ENCODE measurements around the gene P3H2.

P3H2 gene

GRCh38 chr3:190001426-190001825 lies 119.3 kb downstream of the P3H2 start:
- ChIA-PET CTCF (interaction anchor here (1.0 kb wide), 1 partner anchor 321 kb away, joined by 3 read pairs; the partner anchor contains the start of gene CLDN1), POLR2A (interaction anchor here (0.5 kb wide), 1 partner anchor 346 kb away, joined by 7 read pairs; no protein-coding TSS in a partner anchor)
- no peaks in the 10 kb centered on the region for H3K4me1 ChIP-seq (ENCODE audit: control insufficient read depth, insufficient read depth, low read length)
- no peak overlapping the region for H3K4me3 ChIP-seq (ENCODE audit: low read depth, low read length)
- no peak overlapping the region for H3K27ac ChIP-seq (ENCODE audit: extremely low read depth, low read depth, low read length)
- no peak for TF ChIP-seq ZNF214 (tag by site-specific recombination; IDR thresholded peaks at IDR 0.05; ENCODE audit: borderline replicate concordance)
- TF ChIP-seq, protein P1, sequence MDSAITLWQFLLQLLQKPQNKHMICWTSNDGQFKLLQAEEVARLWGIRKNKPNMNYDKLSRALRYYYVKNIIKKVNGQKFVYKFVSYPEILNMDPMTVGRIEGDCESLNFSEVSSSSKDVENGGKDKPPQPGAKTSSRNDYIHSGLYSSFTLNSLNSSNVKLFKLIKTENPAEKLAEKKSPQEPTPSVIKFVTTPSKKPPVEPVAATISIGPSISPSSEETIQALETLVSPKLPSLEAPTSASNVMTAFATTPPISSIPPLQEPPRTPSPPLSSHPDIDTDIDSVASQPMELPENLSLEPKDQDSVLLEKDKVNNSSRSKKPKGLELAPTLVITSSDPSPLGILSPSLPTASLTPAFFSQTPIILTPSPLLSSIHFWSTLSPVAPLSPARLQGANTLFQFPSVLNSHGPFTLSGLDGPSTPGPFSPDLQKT (IDR thresholded peaks at IDR 0.05; ENCODE audit: borderline replicate concordance, low read depth, low read length), result no peak
- no peak for TF ChIP-seq ZNF24 (tag by site-specific recombination; IDR thresholded peaks at IDR 0.05)
- H3K36me3 ChIP-seq (ENCODE audit: control insufficient read depth in 2 of 2, insufficient read depth in 1 of 2, low read length in 2 of 2), result no peaks in the 10 kb centered on the region
- no peaks in the 10 kb centered on the region for H3K9me3 ChIP-seq (ENCODE audit: control insufficient read depth, insufficient read depth, low read depth, low read length)

- Histone ChIP-seq H3K27ac (ENCODE audit: extremely low read depth, low read depth, low read length) (no peak overlapping the region), H3K4me3 (ENCODE audit: low read depth, low read length) (no peak overlapping the region)
Observed at GRCh38 chr3:190000861-190001196, 119.9 kb downstream of the P3H2 start.

DNA sequence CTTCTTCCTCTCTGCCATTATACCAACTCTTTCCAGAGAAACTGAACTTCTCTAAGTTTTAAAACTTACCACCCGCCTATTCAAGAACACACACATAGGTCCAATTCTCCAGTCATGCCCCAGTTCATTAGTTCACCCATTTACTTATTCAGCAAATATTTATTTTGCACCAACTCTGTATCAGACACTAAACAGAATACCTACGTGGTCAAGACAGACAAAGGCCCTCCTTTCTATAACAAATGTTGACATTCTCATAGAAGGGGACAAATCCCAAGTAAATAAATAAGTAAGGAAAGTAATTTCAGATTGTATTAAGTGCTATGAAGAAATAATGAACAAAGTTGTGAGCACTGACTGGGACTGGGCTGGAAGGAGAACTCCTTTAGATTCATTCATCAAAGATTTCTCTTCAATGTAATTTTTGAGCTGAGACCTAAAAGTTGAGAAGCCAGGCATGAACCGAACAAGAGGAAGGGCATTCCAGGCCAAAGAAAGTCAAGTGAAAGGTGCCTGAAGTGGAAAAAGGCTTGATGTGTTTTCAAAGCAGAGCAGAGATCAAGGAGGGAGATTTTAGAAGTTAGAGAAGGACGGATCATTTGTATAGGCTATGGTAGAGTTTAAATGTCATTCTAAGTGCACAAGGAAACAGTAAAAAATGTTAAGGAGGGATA lies 120.4 kb downstream of the P3H2 start:
- POLR2A ChIA-PET, result no interaction called here
- TF ChIP-seq YY1 (tag by site-specific recombination; IDR thresholded peaks at IDR 0.05), result no peak
- TF ChIP-seq AEBP2 (tag by site-specific recombination; IDR thresholded peaks at IDR 0.05; ENCODE audit: borderline replicate concordance), result no peak
- no peak for TF ChIP-seq ZNF114 (tag by site-specific recombination; IDR thresholded peaks at IDR 0.05)
- no peak for TF ChIP-seq ZNF658 (tag by site-specific recombination; IDR thresholded peaks at IDR 0.05)
- TF ChIP-seq ZNF473 (tag by site-specific recombination; IDR thresholded peaks at IDR 0.05), result no peak
- TF ChIP-seq, protein P2, sequence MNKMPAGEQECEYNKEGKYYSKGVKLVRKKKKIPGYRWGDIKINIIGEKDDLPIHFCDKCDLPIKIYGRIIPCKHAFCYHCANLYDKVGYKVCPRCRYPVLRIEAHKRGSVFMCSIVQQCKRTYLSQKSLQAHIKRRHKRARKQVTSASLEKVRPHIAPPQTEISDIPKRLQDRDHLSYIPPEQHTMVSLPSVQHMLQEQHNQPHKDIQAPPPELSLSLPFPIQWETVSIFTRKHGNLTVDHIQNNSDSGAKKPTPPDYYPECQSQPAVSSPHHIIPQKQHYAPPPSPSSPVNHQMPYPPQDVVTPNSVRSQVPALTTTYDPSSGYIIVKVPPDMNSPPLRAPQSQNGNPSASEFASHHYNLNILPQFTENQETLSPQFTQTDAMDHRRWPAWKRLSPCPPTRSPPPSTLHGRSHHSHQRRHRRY (tag by site-specific recombination; IDR thresholded peaks at IDR 0.05), result no peak
- TF ChIP-seq ZBTB48 (tag by site-specific recombination; IDR thresholded peaks at IDR 0.05), result no peak
- no peak for TF ChIP-seq SCRT2 (tag by site-specific recombination; IDR thresholded peaks at IDR 0.05)
- TF ChIP-seq, protein P3, sequence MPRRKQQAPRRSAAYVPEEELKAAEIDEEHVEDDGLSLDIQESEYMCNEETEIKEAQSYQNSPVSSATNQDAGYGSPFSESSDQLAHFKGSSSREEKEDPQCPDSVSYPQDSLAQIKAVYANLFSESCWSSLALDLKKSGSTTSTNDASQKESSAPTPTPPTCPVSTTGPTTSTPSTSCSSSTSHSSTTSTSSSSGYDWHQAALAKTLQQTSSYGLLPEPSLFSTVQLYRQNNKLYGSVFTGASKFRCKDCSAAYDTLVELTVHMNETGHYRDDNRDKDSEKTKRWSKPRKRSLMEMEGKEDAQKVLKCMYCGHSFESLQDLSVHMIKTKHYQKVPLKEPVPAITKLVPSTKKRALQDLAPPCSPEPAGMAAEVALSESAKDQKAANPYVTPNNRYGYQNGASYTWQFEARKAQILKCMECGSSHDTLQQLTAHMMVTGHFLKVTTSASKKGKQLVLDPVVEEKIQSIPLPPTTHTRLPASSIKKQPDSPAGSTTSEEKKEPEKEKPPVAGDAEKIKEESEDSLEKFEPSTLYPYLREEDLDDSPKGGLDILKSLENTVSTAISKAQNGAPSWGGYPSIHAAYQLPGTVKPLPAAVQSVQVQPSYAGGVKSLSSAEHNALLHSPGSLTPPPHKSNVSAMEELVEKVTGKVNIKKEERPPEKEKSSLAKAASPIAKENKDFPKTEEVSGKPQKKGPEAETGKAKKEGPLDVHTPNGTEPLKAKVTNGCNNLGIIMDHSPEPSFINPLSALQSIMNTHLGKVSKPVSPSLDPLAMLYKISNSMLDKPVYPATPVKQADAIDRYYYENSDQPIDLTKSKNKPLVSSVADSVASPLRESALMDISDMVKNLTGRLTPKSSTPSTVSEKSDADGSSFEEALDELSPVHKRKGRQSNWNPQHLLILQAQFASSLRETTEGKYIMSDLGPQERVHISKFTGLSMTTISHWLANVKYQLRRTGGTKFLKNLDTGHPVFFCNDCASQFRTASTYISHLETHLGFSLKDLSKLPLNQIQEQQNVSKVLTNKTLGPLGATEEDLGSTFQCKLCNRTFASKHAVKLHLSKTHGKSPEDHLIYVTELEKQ (tag by site-specific recombination; IDR thresholded peaks at IDR 0.05; ENCODE audit: borderline replicate concordance), result no peak
- no peak for TF ChIP-seq ZNF707 (tag by site-specific recombination; IDR thresholded peaks at IDR 0.05)

More at GRCh38 chr3:190000861-190001196, 119.9 kb downstream of the P3H2 start:
- H3K36me3 ChIP-seq (ENCODE audit: control insufficient read depth in 2 of 2, insufficient read depth in 1 of 2, low read length in 2 of 2), result no peaks in the 10 kb centered on the region
- TF ChIP-seq ZNF530 (tag by site-specific recombination; IDR thresholded peaks at IDR 0.05; ENCODE audit: low read depth) (no peak), HOXA7 (CRISPR knock-in tag; IDR thresholded peaks at IDR 0.05; ENCODE audit: borderline replicate concordance) (no peak), ZNF513 (tag by site-specific recombination; IDR thresholded peaks at IDR 0.05) (no peak), MEIS1 (CRISPR knock-in tag; IDR thresholded peaks at IDR 0.05; ENCODE audit: borderline replicate concordance) (no peak), ZNF423 (tag by site-specific recombination; IDR thresholded peaks at IDR 0.05) (no peak), ZNF596 (tag by site-specific recombination; IDR thresholded peaks at IDR 0.05) (no peak), ZNF19 (tag by site-specific recombination; IDR thresholded peaks at IDR 0.05; ENCODE audit: low read depth) (no peak)
- TF ChIP-seq, protein P4, sequence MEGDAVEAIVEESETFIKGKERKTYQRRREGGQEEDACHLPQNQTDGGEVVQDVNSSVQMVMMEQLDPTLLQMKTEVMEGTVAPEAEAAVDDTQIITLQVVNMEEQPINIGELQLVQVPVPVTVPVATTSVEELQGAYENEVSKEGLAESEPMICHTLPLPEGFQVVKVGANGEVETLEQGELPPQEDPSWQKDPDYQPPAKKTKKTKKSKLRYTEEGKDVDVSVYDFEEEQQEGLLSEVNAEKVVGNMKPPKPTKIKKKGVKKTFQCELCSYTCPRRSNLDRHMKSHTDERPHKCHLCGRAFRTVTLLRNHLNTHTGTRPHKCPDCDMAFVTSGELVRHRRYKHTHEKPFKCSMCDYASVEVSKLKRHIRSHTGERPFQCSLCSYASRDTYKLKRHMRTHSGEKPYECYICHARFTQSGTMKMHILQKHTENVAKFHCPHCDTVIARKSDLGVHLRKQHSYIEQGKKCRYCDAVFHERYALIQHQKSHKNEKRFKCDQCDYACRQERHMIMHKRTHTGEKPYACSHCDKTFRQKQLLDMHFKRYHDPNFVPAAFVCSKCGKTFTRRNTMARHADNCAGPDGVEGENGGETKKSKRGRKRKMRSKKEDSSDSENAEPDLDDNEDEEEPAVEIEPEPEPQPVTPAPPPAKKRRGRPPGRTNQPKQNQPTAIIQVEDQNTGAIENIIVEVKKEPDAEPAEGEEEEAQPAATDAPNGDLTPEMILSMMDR (tag by site-specific recombination; IDR thresholded peaks at IDR 0.05), result no peak
- CTCF ChIA-PET, result interaction anchor here (1.0 kb wide), 1 partner anchor 321 kb away, joined by 3 read pairs; the partner anchor contains the start of gene CLDN1
- H3K9me3 ChIP-seq (ENCODE audit: control insufficient read depth, insufficient read depth, low read depth, low read length), result no peaks in the 10 kb centered on the region
- POLR2A ChIA-PET, result no interaction called here
- no peaks in the 10 kb centered on the region for H3K4me1 ChIP-seq (ENCODE audit: control insufficient read depth, insufficient read depth, low read length)

More for the DNA sequence above, 120.4 kb downstream of the P3H2 start:
- no peaks in the 10 kb centered on the region for H3K4me1 ChIP-seq (ENCODE audit: control insufficient read depth, insufficient read depth, low read length)
- no peaks in the 10 kb centered on the region for H3K36me3 ChIP-seq (ENCODE audit: control insufficient read depth in 2 of 2, insufficient read depth in 1 of 2, low read length in 2 of 2)
- H3K9me3 ChIP-seq (ENCODE audit: control insufficient read depth, insufficient read depth, low read depth, low read length), result no peaks in the 10 kb centered on the region
- CTCF ChIA-PET, result no interaction called here
- no peak overlapping the region for H3K4me3 ChIP-seq (ENCODE audit: low read depth, low read length)
- H3K27ac ChIP-seq (ENCODE audit: extremely low read depth, low read depth, low read length), result no peak overlapping the region
